GM12878 (cell line): ENCODE measurements around the gene JTB. TPM values are rescaled to one million over a fixed set of nuclear protein-coding genes. Genes with fewer than 3 reads are reported as not detected.

ENCODE experiments used
- ATAC-seq: fragments of 200-7000 bp; cut with Tn5 transposase; 3 replicates; pipeline ENCODE4 v1.9.1; 2020; ENCODE audit warnings: mild to moderate bottlenecking, moderate library complexity
- BruUV-seq: library from RNA; stranded (reverse); fragments of 400-500 nt; replicated peaks from 2 replicates; lab custom pipeline; 2021; lab: Mats Ljungman, UMichigan
- CTCF ChIA-PET: fragments of 300-600 bp; sonication (Branson Sonifier 250); formaldehyde crosslinking; extraction: SDS; loops from one replicate; lab custom pipeline; 2021; ENCODE audit warnings: inconsistent platforms; lab: Yijun Ruan, JAX
- POLR2A ChIA-PET: fragments of 350-600 bp; formaldehyde crosslinking; extraction: SDS; loops from one replicate; lab custom pipeline; 2021; ENCODE audit warnings: inconsistent platforms; lab: Charles Lee
- RAD21 ChIA-PET: fragments of 300-600 bp; sonication (Branson Sonifier 250); formaldehyde crosslinking; loops from one replicate; lab custom pipeline; 2023; ENCODE audit warnings: antibody characterized with exemption; ENCODE audit not compliant: unreplicated experiment; lab: Charles Lee
- SMC1A ChIA-PET: fragments of 300-600 bp; sonication (Branson Sonifier 250); formaldehyde crosslinking; loops from one replicate; lab custom pipeline; 2023; ENCODE audit not compliant: unreplicated experiment, uncharacterized antibody; lab: Charles Lee
- DNase-seq: peaks from one replicate; pipeline ENCODE4 v3.0.0-alpha.2; 2011; ENCODE audit warnings: low read depth, low spot score
- FAIRE-seq: peaks from 3 replicates; lab custom pipeline; 2011; peaks lifted over from hg19 to GRCh38; lab: Jason Lieb, UNC
- H2AFZ ChIP-seq: 2 replicates; pipeline ENCODE4 v1.6.0; 2011; ENCODE audit warnings: low read depth, low read length, control low read depth; ENCODE audit not compliant: control insufficient read depth
- H3K27ac ChIP-seq: 2 replicates; pipeline ENCODE4 v1.5.1; 2011; ENCODE audit warnings: control low read depth; ENCODE audit not compliant: control insufficient read depth, insufficient read depth
- H3K27me3 ChIP-seq, 2 experiments: replicated peaks in 1 of 2; 2 replicates each; pipeline versions ENCODE4 v1.6.0 to v1.6.1; 2011; ENCODE audit warnings: low read length in 1 of 2; ENCODE audit not compliant: control insufficient read depth in 2 of 2, insufficient read depth in 2 of 2
- H3K36me3 ChIP-seq, 2 experiments: 2 replicates each; pipeline ENCODE4 v1.5.1; 2011; ENCODE audit warnings: low read length in 1 of 2; ENCODE audit not compliant: control insufficient read depth in 2 of 2, insufficient read depth in 2 of 2
- H3K4me1 ChIP-seq: 2 replicates; pipeline ENCODE4 v1.6.1; 2011; ENCODE audit warnings: mild to moderate bottlenecking, low read length, moderate library complexity, mixed read lengths; ENCODE audit not compliant: control insufficient read depth, insufficient read depth
- H3K4me2 ChIP-seq: 2 replicates; pipeline ENCODE4 v1.6.0; 2011; ENCODE audit warnings: control low read depth; ENCODE audit not compliant: control insufficient read depth, insufficient read depth
- H3K4me3 ChIP-seq: fragments of 200-600 bp; sonication (generic); 2 replicates; pipeline ENCODE4 v1.5.1; 2016
- H3K79me2 ChIP-seq: 2 replicates; pipeline ENCODE4 v1.6.0; 2011; ENCODE audit warnings: low read length; ENCODE audit not compliant: control insufficient read depth, insufficient read depth
- H3K9ac ChIP-seq: 2 replicates; pipeline ENCODE4 v1.8.0; 2011; ENCODE audit warnings: low read length, control low read depth, mixed read lengths; ENCODE audit not compliant: control insufficient read depth, insufficient read depth
- H3K9me3 ChIP-seq: replicated peaks from 3 replicates; pipeline ENCODE4 v1.5.1; 2011; ENCODE audit warnings: mild to moderate bottlenecking, low read length; ENCODE audit not compliant: control insufficient read depth, insufficient read depth
- H4K20me1 ChIP-seq: 2 replicates; pipeline ENCODE4 v1.6.0; 2011; ENCODE audit not compliant: control insufficient read depth, insufficient read depth
- ATF3 ChIP-seq: IDR thresholded peaks from 2 replicates; pipeline ENCODE4 v1.6.1; 2011; ENCODE audit warnings: low read depth, mild to moderate bottlenecking, low read length, moderate library complexity, borderline replicate concordance; ENCODE audit errors: extremely low read depth
- ATF7 ChIP-seq: fragments of 450-650 bp; IDR thresholded peaks from 2 replicates; pipeline ENCODE4 v1.6.1; 2016; ENCODE audit warnings: low read depth, mild to moderate bottlenecking
- CTCF ChIP-seq, 3 experiments: IDR thresholded peaks in 2 of 3; conservative IDR thresholded peaks in 1 of 3; 2 replicates each; pipeline ENCODE4 v1.5.1; 2011; ENCODE audit warnings: low read depth in 3 of 3, low read length in 3 of 3, mild to moderate bottlenecking in 3 of 3, control low read depth in 2 of 3, moderate library complexity in 2 of 3, inconsistent platforms in 1 of 3, mixed read lengths in 1 of 3; ENCODE audit not compliant: control insufficient read depth in 2 of 3, insufficient read depth in 1 of 3; ENCODE audit errors: extremely low read depth in 1 of 3
- HDAC2 ChIP-seq: fragments of 200-600 bp; sonication (generic); IDR thresholded peaks from 2 replicates; pipeline ENCODE4 v1.6.1; 2017
- IKZF1 ChIP-seq: fragments of 450-650 bp; conservative IDR thresholded peaks from 2 replicates; pipeline ENCODE4 v1.6.1; 2017; ENCODE audit warnings: antibody characterized with exemption, mild to moderate bottlenecking
- KAT2A ChIP-seq: conservative IDR thresholded peaks from 2 replicates; pipeline ENCODE4 v1.6.1; 2011; ENCODE audit warnings: low read depth, low read length; ENCODE audit not compliant: control insufficient read depth
- PAX5 ChIP-seq: IDR thresholded peaks from 2 replicates; pipeline ENCODE4 v1.6.1; 2011; ENCODE audit warnings: low read depth, low read length, borderline replicate concordance
- POLR2AphosphoS5 ChIP-seq: IDR thresholded peaks from 2 replicates; pipeline ENCODE4 v1.6.1; 2011; ENCODE audit warnings: mild to moderate bottlenecking, low read length, inconsistent platforms
- SKIL ChIP-seq: fragments of 450-650 bp; IDR thresholded peaks from 2 replicates; pipeline ENCODE4 v1.6.1; 2017; ENCODE audit warnings: mild to moderate bottlenecking, low read depth, inconsistent platforms; ENCODE audit not compliant: poor library complexity, severe bottlenecking
- SREBF1 ChIP-seq: IDR thresholded peaks from 2 replicates; pipeline ENCODE4 v1.6.1; 2012; ENCODE audit warnings: mild to moderate bottlenecking, low read length
- TARDBP ChIP-seq: IDR thresholded peaks from 2 replicates; pipeline ENCODE4 v1.6.1; 2016; ENCODE audit warnings: borderline replicate concordance
- ZBTB40 ChIP-seq: fragments of 450-650 bp; IDR thresholded peaks from 2 replicates; pipeline ENCODE4 v1.6.1; 2016; ENCODE audit warnings: mild to moderate bottlenecking, moderate library complexity, borderline replicate concordance
- ZNF24 ChIP-seq: fragments of 450-650 bp; IDR thresholded peaks from 2 replicates; pipeline ENCODE4 v1.6.1; 2017; ENCODE audit warnings: antibody characterized with exemption, mild to moderate bottlenecking
- WGBS: methylation state at CpG from one replicate; pipeline ENCODE4 v1.1.6; 2016; ENCODE audit warnings: low lambda C conversion rate; ENCODE audit not compliant: insufficient replicate concordance, insufficient coverage; ENCODE audit errors: missing lambda C conversion rate; 5-methylcytosine and 5-hydroxymethylcytosine counted together
- in situ Hi-C: fragments of 300-500 bp; cut with MboI; formaldehyde crosslinking; loops from 9 replicates; pipeline ENCODE4 v1.14.3; 2018; ENCODE audit warnings: mixed read lengths
- intact Hi-C: fragments of 100-400 bp; cut with micrococcal nuclease; formaldehyde crosslinking; loops from one replicate; pipeline ENCODE4 v1.14.2; 2022; ENCODE audit not compliant: unreplicated experiment
- polyA plus RNA-seq, 11 experiments: library from polyadenylated mRNA; depleted of rRNA in 4 of 11; unstranded in 6 of 11; stranded (reverse) in 5 of 11; fragments of >200 nt; fragmentation: Nextera tagmentation in 4 of 11; fragmentation: Illumina TruSeq in 1 of 11; extraction: Ambion mirVana in 4 of 11; extraction: Trizol in 1 of 11; gene quantifications; 1 replicate in 1 of 11; 2 replicates in 10 of 11; pipeline versions ENCODE4 v1.2.1 to v1.2.3, GENCODE V29; 2011 to 2016; ENCODE audit warnings: inconsistent platforms in 2 of 11, missing spikeins in 2 of 11, low read depth in 1 of 11
- total RNA-seq, 4 experiments: library from RNA; depleted of rRNA in 3 of 4; stranded (reverse); fragments of >200 nt in 3 of 4; fragmentation: Illumina TruSeq in 1 of 4; extraction: Trizol in 1 of 4; gene quantifications; 2 replicates each; pipeline versions ENCODE4 v1.2.1 to v1.2.3, GENCODE V29; 2013 to 2021

The JTB gene
- total and polyA plus RNA-seq, 10 of the 15 experiments (the other 5 are each of a cell fraction or from before 2014, with no cell fraction given), result 25.0 to 298 (median 155) TPM

- BruUV-seq, result no TSS peak
- Histone ChIP-seq H4K20me1 (no peaks in the 10 kb centered on the region), H3K27me3 (no peaks in the 10 kb centered on the region), H3K4me2 (peak overlapping the region; percentile 100), H2AFZ (peak overlapping the region; percentile 62), H3K4me3 (peak overlapping the region; percentile 100), H3K36me3 (peaks cover 21 to 26% of the 10 kb centered on the region in 2 experiments; a peak in 3 of 4 replicates), H3K79me2 (peaks cover 28% of the 10 kb centered on the region), H3K27ac (peak overlapping the region; percentile 95), H3K9ac (peak overlapping the region; percentile 99), H3K4me1 (peaks cover 21% of the 10 kb centered on the region), H3K9me3 (no peaks in the 10 kb centered on the region)
- 2% methylated on average over 76 of the region's 95 CpGs for WGBS
- in situ Hi-C loops, result no loop called here
- ChIA-PET SMC1A (interaction anchor here (0.7 to 4.5 kb wide), 19 partner anchors 10 to 161 kb away, joined by 3 to 59 read pairs (median 5); partner anchors contain the start of genes CREB3L4, GATAD2B, JTB and RAB13), POLR2A (interaction anchor here (0.6 to 5.3 kb wide), 17 partner anchors 9 to 312 kb away, joined by 3 to 83 read pairs (median 4); partner anchors contain the start of genes CHTOP, CREB3L4, GATAD2B and JTB), RAD21 (interaction anchor here (0.7 to 4.9 kb wide), 26 partner anchors 11 to 1010 kb away, joined by 3 to 55 read pairs (median 4); partner anchors contain the start of genes CREB3L4, CRTC2, GATAD2B and JTB), CTCF (interaction anchor here (0.7 to 4.8 kb wide), 18 partner anchors 10 to 435 kb away, joined by 3 to 54 read pairs (median 7); partner anchors contain the start of genes CREB3L4, CRTC2, GATAD2B and JTB)
- ATAC-seq, result peak; percentile 83
- intact Hi-C loops, result loop anchor here (1.0 to 2.0 kb wide), 3 partner anchors 21 to 149 kb away; partner anchors contain the start of genes CREB3L4 and GATAD2B
- peak; percentile 86 for DNase-seq
- FAIRE-seq, result peak; percentile 78
- peak; percentile 63 for TF ChIP-seq POLR2AphosphoS5
- no peak for TF ChIP-seq HDAC2
- TF ChIP-seq ATF7, result no peak
- TF ChIP-seq SREBF1, result no peak
- TF ChIP-seq SKIL, result no peak
- peak; percentile 88 for TF ChIP-seq PAX5
- TF ChIP-seq ZNF24, result no peak
- no peak for TF ChIP-seq ATF3
- peak; percentile 96 for TF ChIP-seq IKZF1
- no peak for TF ChIP-seq KAT2A
- peak; percentile 28; the same call in 1 of the 2 replicates for TF ChIP-seq ZBTB40
- no peak for TF ChIP-seq TARDBP
- no peak for TF ChIP-seq CTCF (IDR thresholded peaks at IDR 0.05 in 2 of 3, conservative IDR thresholded peaks at IDR 0.05 in 1 of 3; ENCODE audit: control insufficient read depth in 2 of 3, extremely low read depth in 1 of 3, insufficient read depth in 1 of 3, low read depth in 3 of 3, low read length in 3 of 3)
Observed at GRCh38 chr1:153945795-153946621, 31.5 kb downstream of the JTB start.
